A549 (cell line): ENCODE data around the gene SMIM14. TPM values are rescaled to one million over a fixed set of nuclear protein-coding genes. Genes with fewer than 3 reads are reported as not detected.

Source experiments
- ATAC-seq, 2 experiments: fragments of 200-7000 bp in 1 of 2; fragments of >200 bp in 1 of 2; cut with Nextera tagmentation in 1 of 2; cut with Tn5 transposase in 1 of 2; 3 replicates each; pipeline versions ENCODE4 v1.8.0 to v1.9.1; 2018 to 2020; ENCODE audit warnings: mild to moderate bottlenecking in 1 of 2, moderate library complexity in 1 of 2
- CTCF ChIA-PET: fragments of 300-600 bp; sonication (Branson Sonifier 250); formaldehyde crosslinking; extraction: SDS; loops from one replicate; lab custom pipeline; 2021; ENCODE audit warnings: antibody characterized with exemption, inconsistent platforms; lab: Yijun Ruan, JAX
- POLR2A ChIA-PET: fragments of 350-600 bp; formaldehyde crosslinking; extraction: SDS; loops from one replicate; lab custom pipeline; 2021; ENCODE audit warnings: antibody characterized with exemption, inconsistent platforms; lab: Yijun Ruan, JAX
- DNase-seq, 2 experiments: peaks; one replicate each; pipeline versions ENCODE4 v3.0.0 to v3.0.0-alpha.2; 2011 to 2016; ENCODE audit warnings: low read depth in 1 of 2, low spot score in 1 of 2
- FAIRE-seq: peaks from 2 replicates; lab custom pipeline; 2011; peaks lifted over from hg19 to GRCh38; lab: Jason Lieb, UNC
- H3K27ac ChIP-seq, 2 experiments: fragments of >200 bp; sonication (Bioruptor Twin); formaldehyde crosslinking; 3 replicates each; pipeline ENCODE4 v1.5.1; 2016 to 2017
- H3K4me1 ChIP-seq: fragments of >200 bp; sonication (Bioruptor Twin); formaldehyde crosslinking; 3 replicates; pipeline ENCODE4 v1.6.1; 2016
- H3K4me2 ChIP-seq: fragments of >200 bp; sonication (Bioruptor Twin); formaldehyde crosslinking; 3 replicates; pipeline ENCODE4 v1.6.1; 2016
- H3K4me3 ChIP-seq: fragments of >200 bp; sonication (Bioruptor Twin); formaldehyde crosslinking; 3 replicates; pipeline ENCODE4 v1.5.1; 2016
- H3K9me3 ChIP-seq: fragments of >200 bp; sonication (Bioruptor Twin); formaldehyde crosslinking; 3 replicates; pipeline ENCODE4 v1.6.1; 2016
- CBX2 ChIP-seq: fragments of 200-600 bp; sonication (generic); IDR thresholded peaks from 2 replicates; pipeline ENCODE4 v1.6.1; 2016; ENCODE audit warnings: low read depth, mild to moderate bottlenecking, borderline replicate concordance
- CEBPB ChIP-seq, 2 experiments: fragments of >200 bp in 1 of 2; sonication (Bioruptor Twin) in 1 of 2; formaldehyde crosslinking in 1 of 2; IDR thresholded peaks; 2 replicates each; pipeline ENCODE4 v1.6.1; 2012 to 2016
- CHD4 ChIP-seq: fragments of 200-600 bp; sonication (generic); IDR thresholded peaks from 2 replicates; pipeline ENCODE4 v1.6.1; 2016; ENCODE audit warnings: antibody characterized with exemption, mild to moderate bottlenecking, borderline replicate concordance
- CTCF ChIP-seq: fragments of >200 bp; sonication (Bioruptor Twin); formaldehyde crosslinking; IDR thresholded peaks from 3 replicates; pipeline ENCODE4 v1.5.1; 2016
- EHF ChIP-seq: fragments of 250-450 bp; sonication (Bioruptor Pico); IDR thresholded peaks from 2 replicates; pipeline ENCODE4 v1.5.0; 2020; ENCODE audit warnings: mild to moderate bottlenecking
- ELK1 ChIP-seq: fragments of 150-350 bp; IDR thresholded peaks from 2 replicates; pipeline ENCODE4 v1.6.1; 2014; ENCODE audit warnings: low read depth, mild to moderate bottlenecking, low read length
- EP300 ChIP-seq, 2 experiments: fragments of >200 bp; sonication (Bioruptor Twin); formaldehyde crosslinking; IDR thresholded peaks; 2 replicates in 1 of 2; 3 replicates in 1 of 2; pipeline ENCODE4 v1.6.1; 2016 to 2017
- FOSB ChIP-seq: fragments of 250-450 bp; sonication (Bioruptor Pico); IDR thresholded peaks from 2 replicates; pipeline ENCODE4 v1.5.0; 2020; ENCODE audit warnings: mild to moderate bottlenecking, moderate library complexity
- GATA3 ChIP-seq: IDR thresholded peaks from 2 replicates; pipeline ENCODE4 v1.6.1; 2012; ENCODE audit warnings: borderline replicate concordance
- HDAC2 ChIP-seq: fragments of 200-600 bp; sonication (generic); IDR thresholded peaks from 2 replicates; pipeline ENCODE4 v1.6.1; 2016
- HEYL ChIP-seq: fragments of 250-450 bp; sonication (Bioruptor Pico); IDR thresholded peaks from 2 replicates; pipeline ENCODE4 v1.8.0; 2021; ENCODE audit warnings: mild to moderate bottlenecking, moderate library complexity
- HOXA7 ChIP-seq: fragments of 250-450 bp; sonication (Bioruptor Pico); IDR thresholded peaks from 2 replicates; pipeline ENCODE4 v1.5.0; 2020; ENCODE audit warnings: mild to moderate bottlenecking, moderate library complexity
- JUNB ChIP-seq: fragments of >200 bp; sonication (Bioruptor Twin); formaldehyde crosslinking; IDR thresholded peaks from 2 replicates; pipeline ENCODE4 v1.6.1; 2016
- KDM1A ChIP-seq: fragments of 200-600 bp; sonication (generic); IDR thresholded peaks from 2 replicates; pipeline ENCODE4 v1.6.1; 2016; ENCODE audit warnings: low read depth, mild to moderate bottlenecking
- MAZ ChIP-seq: fragments of 150-350 bp; IDR thresholded peaks from 2 replicates; pipeline ENCODE4 v1.6.1; 2014; ENCODE audit warnings: antibody characterized with exemption, low read depth, low read length, borderline replicate concordance
- NPAS2 ChIP-seq: fragments of 250-450 bp; sonication (Bioruptor Pico); IDR thresholded peaks from 2 replicates; pipeline ENCODE4 v1.8.0; 2022; ENCODE audit warnings: mild to moderate bottlenecking, moderate library complexity, borderline replicate concordance
- POLR2A ChIP-seq: IDR thresholded peaks from 2 replicates; pipeline ENCODE4 v1.6.1; 2012; ENCODE audit warnings: mild to moderate bottlenecking, low read length
- POLR2AphosphoS2 ChIP-seq: conservative IDR thresholded peaks from 2 replicates; pipeline ENCODE4 v1.6.1; 2012; ENCODE audit warnings: low read length, improper control_type of control experiment, inconsistent platforms
- RAD21 ChIP-seq, 2 experiments: fragments of >200 bp in 1 of 2; sonication (Bioruptor Twin) in 1 of 2; formaldehyde crosslinking in 1 of 2; IDR thresholded peaks in 1 of 2; conservative IDR thresholded peaks in 1 of 2; 2 replicates in 1 of 2; 3 replicates in 1 of 2; pipeline ENCODE4 v1.6.1; 2012 to 2018; ENCODE audit warnings: inconsistent platforms in 1 of 2
- RNF2 ChIP-seq: fragments of 200-600 bp; sonication (generic); IDR thresholded peaks from 2 replicates; pipeline ENCODE4 v1.6.1; 2016; ENCODE audit warnings: low read depth, mild to moderate bottlenecking, antibody characterized with exemption, moderate library complexity, borderline replicate concordance
- SMC3 ChIP-seq: fragments of >200 bp; sonication (Bioruptor Twin); formaldehyde crosslinking; IDR thresholded peaks from 3 replicates; pipeline ENCODE4 v1.6.1; 2018; ENCODE audit warnings: inconsistent platforms
- ZFP36 ChIP-seq: fragments of 450-650 bp; IDR thresholded peaks from 2 replicates; pipeline ENCODE4 v1.6.1; 2014; ENCODE audit warnings: borderline replicate concordance; ENCODE audit not compliant: partially characterized antibody
- ZSCAN20 ChIP-seq: fragments of 250-450 bp; sonication (Bioruptor Pico); IDR thresholded peaks from 2 replicates; pipeline ENCODE4 v1.8.0; 2022; ENCODE audit warnings: mild to moderate bottlenecking, moderate library complexity
- WGBS: methylation state at CpG from one replicate; pipeline ENCODE4 v1.1.6; 2017; ENCODE audit errors: missing lambda C conversion rate; 5-methylcytosine and 5-hydroxymethylcytosine counted together
- polyA plus RNA-seq, 4 experiments: library from polyadenylated mRNA; depleted of rRNA in 3 of 4; stranded (reverse); fragments of >200 nt; fragmentation: RNase III in 1 of 4; extraction: RNeasy Plus Mini Kit Qiagen cat#74134 plus additional on column Dnase treatment in 1 of 4; gene quantifications; 2 replicates in 3 of 4; 3 replicates in 1 of 4; pipeline ENCODE4 v1.2.3, GENCODE V29; 2011 to 2017
- TF ChIP-seq, protein P1 (sequence below): fragments of >200 bp; sonication (Bioruptor Twin); formaldehyde crosslinking; IDR thresholded peaks from 2 replicates; pipeline ENCODE4 v1.6.1; 2016
- TF ChIP-seq, protein P2 (sequence below): fragments of 250-450 bp; sonication (Bioruptor Pico); IDR thresholded peaks from 2 replicates; pipeline ENCODE4 v1.5.0; 2021; ENCODE audit warnings: mild to moderate bottlenecking, moderate library complexity, borderline replicate concordance

Gene SMIM14
- polyA plus RNA-seq, 2 of the 4 experiments (the other 2 are of a cell fraction), result 20.5 to 81.3 TPM

GRCh38 chr4:39596971-39597370 is 41.7 kb downstream of the SMIM14 start:
- FAIRE-seq, result no peak
- H3K4me3 ChIP-seq, result no peak overlapping the region
- ATAC-seq, result no peak
- POLR2A ChIA-PET, result no interaction called here
- no peaks in the 10 kb centered on the region for H3K9me3 ChIP-seq
- H3K4me2 ChIP-seq, result no peak overlapping the region
- no peak for DNase-seq
- H3K27ac ChIP-seq, result no peak overlapping the region
- 92% methylated on average over 3 of the region's 3 CpGs for WGBS
- TF ChIP-seq, protein P1, sequence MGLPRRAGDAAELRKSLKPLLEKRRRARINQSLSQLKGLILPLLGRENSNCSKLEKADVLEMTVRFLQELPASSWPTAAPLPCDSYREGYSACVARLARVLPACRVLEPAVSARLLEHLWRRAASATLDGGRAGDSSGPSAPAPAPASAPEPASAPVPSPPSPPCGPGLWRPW, result no peak
- TF ChIP-seq GATA3 (no peak), HOXA7 (CRISPR knock-in tag) (no peak), NPAS2 (no peak), EP300 (IDR thresholded peaks at IDR 0.05) (no peak), POLR2A (no peak), FOSB (CRISPR knock-in tag) (no peak), KDM1A (no peak), POLR2AphosphoS2 (no peak), HEYL (CRISPR knock-in tag) (no peak), ZSCAN20 (CRISPR knock-in tag) (no peak), HDAC2 (no peak), ELK1 (no peak), RNF2 (no peak), EHF (CRISPR knock-in tag) (no peak), MAZ (no peak), CBX2 (no peak), JUNB (no peak)
- TF ChIP-seq, protein P2, sequence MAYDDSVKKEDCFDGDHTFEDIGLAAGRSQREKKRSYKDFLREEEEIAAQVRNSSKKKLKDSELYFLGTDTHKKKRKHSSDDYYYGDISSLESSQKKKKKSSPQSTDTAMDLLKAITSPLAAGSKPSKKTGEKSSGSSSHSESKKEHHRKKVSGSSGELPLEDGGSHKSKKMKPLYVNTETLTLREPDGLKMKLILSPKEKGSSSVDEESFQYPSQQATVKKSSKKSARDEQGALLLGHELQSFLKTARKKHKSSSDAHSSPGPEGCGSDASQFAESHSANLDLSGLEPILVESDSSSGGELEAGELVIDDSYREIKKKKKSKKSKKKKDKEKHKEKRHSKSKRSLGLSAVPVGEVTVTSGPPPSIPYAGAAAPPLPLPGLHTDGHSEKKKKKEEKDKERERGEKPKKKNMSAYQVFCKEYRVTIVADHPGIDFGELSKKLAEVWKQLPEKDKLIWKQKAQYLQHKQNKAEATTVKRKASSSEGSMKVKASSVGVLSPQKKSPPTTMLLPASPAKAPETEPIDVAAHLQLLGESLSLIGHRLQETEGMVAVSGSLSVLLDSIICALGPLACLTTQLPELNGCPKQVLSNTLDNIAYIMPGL (CRISPR knock-in tag), result no peak
- CTCF ChIA-PET, result interaction anchor here (0.6 kb wide), 1 partner anchor 575 kb away, joined by 3 read pairs; no protein-coding TSS in a partner anchor
- no peaks in the 10 kb centered on the region for H3K4me1 ChIP-seq

- DNase-seq, result peak; percentile 27 to 64
These were observed 47.4 kb downstream of the SMIM14 start for GRCh38 chr4:39591290-39591689.

More at GRCh38 chr4:39591290-39591689, 47.4 kb downstream of the SMIM14 start:
- no peak overlapping the region for H3K4me3 ChIP-seq
- CTCF ChIA-PET, result interaction anchor here (0.6 to 1.9 kb wide), 5 partner anchors 62 to 126 kb away, joined by 4 to 18 read pairs (median 4); no protein-coding TSS in a partner anchor
- peaks cover 18% of the 10 kb centered on the region for H3K4me1 ChIP-seq
- peak; percentile 47 to 73; a peak in 5 of 6 replicates for ATAC-seq
- WGBS, result 33% methylated on average over 5 of the region's 5 CpGs
- no peak for TF ChIP-seq ELK1
- TF ChIP-seq RAD21 (conservative IDR thresholded peaks at IDR 0.05 in 1 of 2, IDR thresholded peaks at IDR 0.05 in 1 of 2), result peak; percentile 64 to 68
- peak; percentile 39; the same call in 2 of the 3 replicates for TF ChIP-seq CTCF
- peak in 1 of 2 experiments; percentile 4; a peak in 1 of 4 replicates for TF ChIP-seq CEBPB (IDR thresholded peaks at IDR 0.05)
- no peak for TF ChIP-seq CHD4
- TF ChIP-seq SMC3, result peak; percentile 53
- TF ChIP-seq ZFP36, result no peak
- peak overlapping the region; percentile 33; the same call in 2 of the 3 replicates for H3K4me2 ChIP-seq
- POLR2A ChIA-PET, result interaction anchor here (1.0 kb wide), 1 partner anchor 68 kb away, joined by 3 read pairs; no protein-coding TSS in a partner anchor
- no peaks in the 10 kb centered on the region for H3K9me3 ChIP-seq
- no peak for FAIRE-seq
- peak overlapping the region; percentile 60 to 76; a peak in 5 of 6 replicates for H3K27ac ChIP-seq
